ENCODE results near the gene GIMAP7. TPM values are rescaled to one million over a fixed set of nuclear protein-coding genes. Genes with fewer than 3 reads are reported as not detected.

The GIMAP7 gene
- 20.4 and 26.2 TPM in 2 replicates for total RNA-seq

GRCh38 chr7:150514748-150515222, at the start of gene GIMAP7:
Gene GIMAP7, plus strand, starts transcription at chr7:150514872. Its CDS starts 5,103 bp downstream, at chr7:150519975.

GRCh38 chr7:150567169-150567568, 52.5 kb downstream of the GIMAP7 start, which contains the start of gene GIMAP4:
Gene GIMAP4, plus strand, starts transcription at chr7:150567390. Its CDS starts 2,512 bp downstream, at chr7:150569902.

Other genes starting within 250 kb of the GIMAP7 start
- gene LRRC61, start 191.5 kb upstream of the GIMAP7 start, total RNA-seq, result 0.98 and 1.00 TPM in 2 replicates
- 0.07 and 0.49 TPM in 2 replicates for gene ACTR3C, start 191.3 kb upstream of the GIMAP7 start, total RNA-seq
- not detected in 2 replicates for gene RARRES2, start 173.2 kb upstream of the GIMAP7 start, total RNA-seq
- gene REPIN1, start 146.1 kb upstream of the GIMAP7 start, total RNA-seq, result 124 and 135 TPM in 2 replicates
- 5.1 and 6.8 TPM in 2 replicates for gene ZNF775, start 135.5 kb upstream of the GIMAP7 start, total RNA-seq
- gene GIMAP8, start 64.2 kb upstream of the GIMAP7 start, total RNA-seq, result 16.7 and 18.3 TPM in 2 replicates
- 62.7 and 64.1 TPM in 2 replicates for gene GIMAP4, start 52.5 kb downstream of the GIMAP7 start, total RNA-seq
- 85.8 and 89.9 TPM in 2 replicates for gene GIMAP6, start 117.5 kb downstream of the GIMAP7 start, total RNA-seq
- gene GIMAP2, start 170.8 kb downstream of the GIMAP7 start, total RNA-seq, result 34.2 and 35.7 TPM in 2 replicates
- 9.4 and 9.5 TPM in 2 replicates for gene GIMAP1, start 201.7 kb downstream of the GIMAP7 start, total RNA-seq
- gene GIMAP5, start 222.5 kb downstream of the GIMAP7 start, total RNA-seq, result 54.7 and 56.8 TPM in 2 replicates

Data from mammary microvascular endothelial cell (primary cell).